Parathyroid adenoma (tissue), 2 donors: ENCODE measurements around the gene ARHGAP12.

ENCODE experiments used
- H2AFZ ChIP-seq: fragments of 300-600 bp; sonication (generic); one replicate; pipeline ENCODE4 v1.7.0; 2017; ENCODE audit warnings: antibody characterized with exemption, mild to moderate bottlenecking
- H3K27ac ChIP-seq: fragments of 300-600 bp; sonication (generic); one replicate; pipeline ENCODE4 v1.7.0; 2017
- H3K27me3 ChIP-seq: fragments of 300-600 bp; sonication (generic); one replicate; pipeline ENCODE4 v1.7.0; 2017; ENCODE audit warnings: low read length; ENCODE audit not compliant: control insufficient read depth, insufficient read depth
- H3K36me3 ChIP-seq: fragments of 300-600 bp; sonication (generic); one replicate; pipeline ENCODE4 v1.7.0; 2017; ENCODE audit warnings: low read length; ENCODE audit not compliant: control insufficient read depth, insufficient read depth
- H3K4me1 ChIP-seq: fragments of 300-600 bp; sonication (generic); one replicate; pipeline ENCODE4 v1.7.0; 2017; ENCODE audit warnings: control low read depth
- H3K4me2 ChIP-seq: fragments of 300-600 bp; sonication (generic); one replicate; pipeline ENCODE4 v1.7.0; 2017; ENCODE audit warnings: low read length
- H3K4me3 ChIP-seq: fragments of 300-600 bp; sonication (generic); one replicate; pipeline ENCODE4 v1.7.0; 2017; ENCODE audit warnings: low read depth, low read length
- H3K79me2 ChIP-seq: fragments of 300-600 bp; sonication (generic); one replicate; pipeline ENCODE4 v1.7.0; 2017; ENCODE audit warnings: control low read depth
- H3K9ac ChIP-seq: fragments of 300-600 bp; sonication (generic); one replicate; pipeline ENCODE4 v1.7.0; 2017; ENCODE audit warnings: mild to moderate bottlenecking
- H3K9me3 ChIP-seq: fragments of 300-600 bp; sonication (generic); one replicate; pipeline ENCODE4 v1.7.0; 2017; ENCODE audit warnings: low read length; ENCODE audit not compliant: control insufficient read depth
- TF ChIP-seq, protein P1 (sequence below): fragments of 300-600 bp; sonication (generic); IDR thresholded peaks from one replicate; pipeline ENCODE4 v1.7.0; 2017; ENCODE audit warnings: antibody characterized with exemption, mild to moderate bottlenecking
- donor health status: primary hyperparathyroidism.

ARHGAP12 gene

DNA sequence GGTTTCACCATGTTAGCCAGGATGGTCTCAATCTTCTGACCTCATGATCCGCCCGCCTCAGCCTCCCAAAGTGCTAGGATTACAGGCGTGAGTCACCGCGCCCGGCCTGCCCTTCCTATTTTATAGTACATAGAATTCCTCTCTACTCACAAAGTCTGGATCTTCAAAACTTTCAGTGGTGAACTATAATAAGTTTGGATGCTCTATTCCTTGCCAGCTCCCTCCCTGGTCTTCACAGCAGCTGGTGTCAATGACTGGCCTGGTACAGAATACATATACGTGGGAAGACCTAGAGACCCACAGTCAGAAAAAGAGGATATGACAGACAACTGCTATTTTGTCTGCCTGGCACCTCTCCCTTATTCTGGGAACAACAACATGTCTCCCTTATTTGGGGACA, 40.8 kb downstream of the ARHGAP12 start:
- Histone ChIP-seq H3K79me2 (peaks cover 16% of the 10 kb centered on the region), H3K27ac (no peak overlapping the region), H3K9ac (no peak overlapping the region), H3K4me2 (no peak overlapping the region), H3K4me3 (no peak overlapping the region), H3K27me3 (no peaks in the 10 kb centered on the region), H3K4me1 (peaks cover 5% of the 10 kb centered on the region), H2AFZ (no peak overlapping the region), H3K9me3 (no peaks in the 10 kb centered on the region), H3K36me3 (no peaks in the 10 kb centered on the region)
- TF ChIP-seq, protein P1, sequence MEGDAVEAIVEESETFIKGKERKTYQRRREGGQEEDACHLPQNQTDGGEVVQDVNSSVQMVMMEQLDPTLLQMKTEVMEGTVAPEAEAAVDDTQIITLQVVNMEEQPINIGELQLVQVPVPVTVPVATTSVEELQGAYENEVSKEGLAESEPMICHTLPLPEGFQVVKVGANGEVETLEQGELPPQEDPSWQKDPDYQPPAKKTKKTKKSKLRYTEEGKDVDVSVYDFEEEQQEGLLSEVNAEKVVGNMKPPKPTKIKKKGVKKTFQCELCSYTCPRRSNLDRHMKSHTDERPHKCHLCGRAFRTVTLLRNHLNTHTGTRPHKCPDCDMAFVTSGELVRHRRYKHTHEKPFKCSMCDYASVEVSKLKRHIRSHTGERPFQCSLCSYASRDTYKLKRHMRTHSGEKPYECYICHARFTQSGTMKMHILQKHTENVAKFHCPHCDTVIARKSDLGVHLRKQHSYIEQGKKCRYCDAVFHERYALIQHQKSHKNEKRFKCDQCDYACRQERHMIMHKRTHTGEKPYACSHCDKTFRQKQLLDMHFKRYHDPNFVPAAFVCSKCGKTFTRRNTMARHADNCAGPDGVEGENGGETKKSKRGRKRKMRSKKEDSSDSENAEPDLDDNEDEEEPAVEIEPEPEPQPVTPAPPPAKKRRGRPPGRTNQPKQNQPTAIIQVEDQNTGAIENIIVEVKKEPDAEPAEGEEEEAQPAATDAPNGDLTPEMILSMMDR, result no peak

DNA sequence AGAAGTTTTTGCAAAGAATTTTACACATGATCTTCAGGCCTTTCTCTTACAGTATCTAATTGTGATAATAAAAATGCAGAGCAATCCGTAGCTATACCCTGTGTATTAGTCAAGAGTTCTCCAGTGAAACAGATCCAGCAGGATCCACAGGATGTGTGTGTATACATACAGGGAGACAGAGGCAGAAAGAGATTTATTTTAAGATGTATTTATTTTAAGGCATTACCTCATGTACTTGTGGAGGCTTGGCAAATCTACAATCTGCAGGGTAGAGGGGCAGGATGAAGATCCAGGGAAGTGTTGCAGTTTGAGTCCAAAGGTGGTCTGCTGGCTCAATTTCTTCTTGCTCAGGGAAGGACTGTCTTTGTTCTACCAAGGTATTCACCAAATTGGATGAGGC, 41.7 kb downstream of the ARHGAP12 start:
- Histone ChIP-seq H3K4me1 (peaks cover 5% of the 10 kb centered on the region), H2AFZ (no peak overlapping the region), H3K27me3 (no peaks in the 10 kb centered on the region), H3K9ac (no peak overlapping the region), H3K9me3 (no peaks in the 10 kb centered on the region), H3K27ac (no peak overlapping the region), H3K36me3 (no peaks in the 10 kb centered on the region), H3K4me3 (no peak overlapping the region), H3K79me2 (peaks cover 11% of the 10 kb centered on the region), H3K4me2 (no peak overlapping the region)
- TF ChIP-seq, protein P1, result no peak

DNA sequence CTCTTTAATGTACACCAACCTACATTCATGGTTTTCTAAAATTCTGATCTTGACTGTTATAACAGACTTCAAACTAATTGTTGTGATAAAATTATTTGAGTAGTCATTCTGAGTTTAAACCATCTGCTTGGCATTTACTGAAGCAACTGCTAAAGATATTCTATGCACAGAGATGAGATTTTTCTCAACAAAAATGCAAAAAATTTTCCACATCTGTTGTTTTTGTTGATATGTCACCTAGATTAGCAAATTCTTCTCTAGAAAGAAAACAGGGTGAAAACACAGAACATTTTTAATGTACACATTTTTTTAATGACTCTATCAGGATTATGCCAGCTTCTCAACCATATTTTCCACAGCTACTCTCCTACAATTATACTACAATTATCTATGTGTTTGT, 42.7 kb downstream of the ARHGAP12 start:
- H3K4me3 ChIP-seq, result no peak overlapping the region
- H3K36me3 ChIP-seq, result no peaks in the 10 kb centered on the region
- peaks cover 8% of the 10 kb centered on the region for H3K79me2 ChIP-seq
- no peaks in the 10 kb centered on the region for H3K9me3 ChIP-seq
- TF ChIP-seq, protein P1, result no peak
- no peaks in the 10 kb centered on the region for H3K27me3 ChIP-seq
- peaks cover 5% of the 10 kb centered on the region for H3K4me1 ChIP-seq
- H3K27ac ChIP-seq, result no peak overlapping the region
- H3K4me2 ChIP-seq, result no peak overlapping the region
- H2AFZ ChIP-seq, result no peak overlapping the region
- H3K9ac ChIP-seq, result no peak overlapping the region

DNA sequence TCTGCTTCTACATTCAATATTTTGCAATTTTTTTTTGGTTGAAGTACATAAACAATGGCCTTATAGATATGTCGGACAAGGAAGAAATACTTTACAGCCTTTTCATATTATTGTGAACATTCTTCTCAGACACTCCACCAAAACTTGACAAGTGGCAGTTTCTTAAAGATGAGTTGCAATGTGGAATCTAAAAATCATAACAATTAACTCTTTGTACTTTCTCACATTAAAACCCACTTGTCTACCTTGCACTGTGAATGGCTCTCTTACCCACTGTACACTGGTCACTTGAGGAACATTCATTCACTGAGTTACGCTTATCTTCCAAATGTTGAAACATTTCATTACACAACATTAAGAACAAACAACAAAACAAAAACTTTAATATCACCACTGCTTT, 44.2 kb downstream of the ARHGAP12 start:
- no peak overlapping the region for H3K9ac ChIP-seq
- peaks cover 5% of the 10 kb centered on the region for H3K4me1 ChIP-seq
- TF ChIP-seq, protein P1, result no peak
- H3K27me3 ChIP-seq, result no peaks in the 10 kb centered on the region
- no peak overlapping the region for H3K27ac ChIP-seq
- no peak overlapping the region for H3K4me3 ChIP-seq
- no peaks in the 10 kb centered on the region for H3K9me3 ChIP-seq
- H2AFZ ChIP-seq, result no peak overlapping the region
- H3K79me2 ChIP-seq, result peaks cover 5% of the 10 kb centered on the region
- no peaks in the 10 kb centered on the region for H3K36me3 ChIP-seq
- H3K4me2 ChIP-seq, result no peak overlapping the region

DNA sequence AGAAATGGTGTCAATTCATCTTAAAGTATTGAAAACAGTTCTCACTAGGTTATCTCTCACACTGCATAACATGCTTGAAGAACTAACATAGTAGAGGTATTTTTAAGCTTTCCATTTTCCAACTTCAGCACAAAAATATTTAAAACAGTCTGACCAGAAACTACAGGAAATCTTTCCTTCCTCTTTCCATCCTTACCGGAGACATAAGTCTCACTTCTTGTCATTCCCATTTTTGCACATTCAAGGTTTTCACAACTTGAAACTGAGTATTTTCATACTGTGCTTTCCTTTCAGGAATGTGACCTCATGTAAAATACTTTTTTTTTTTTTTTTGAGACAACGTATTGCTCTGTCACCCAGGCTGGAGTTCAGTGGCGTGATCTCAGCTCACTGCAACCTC, 45.2 kb downstream of the ARHGAP12 start:
- TF ChIP-seq, protein P1, result no peak
- H3K4me3 ChIP-seq, result no peak overlapping the region
- no peak overlapping the region for H3K9ac ChIP-seq
- no peak overlapping the region for H3K27ac ChIP-seq
- no peaks in the 10 kb centered on the region for H3K36me3 ChIP-seq
- no peaks in the 10 kb centered on the region for H3K79me2 ChIP-seq
- peaks cover 5% of the 10 kb centered on the region for H3K4me1 ChIP-seq
- no peaks in the 10 kb centered on the region for H3K27me3 ChIP-seq
- H3K4me2 ChIP-seq, result no peak overlapping the region
- H2AFZ ChIP-seq, result no peak overlapping the region
- H3K9me3 ChIP-seq, result no peaks in the 10 kb centered on the region
